ENCODE measurements around the gene FAM221A.

Gene FAM221A

DNA sequence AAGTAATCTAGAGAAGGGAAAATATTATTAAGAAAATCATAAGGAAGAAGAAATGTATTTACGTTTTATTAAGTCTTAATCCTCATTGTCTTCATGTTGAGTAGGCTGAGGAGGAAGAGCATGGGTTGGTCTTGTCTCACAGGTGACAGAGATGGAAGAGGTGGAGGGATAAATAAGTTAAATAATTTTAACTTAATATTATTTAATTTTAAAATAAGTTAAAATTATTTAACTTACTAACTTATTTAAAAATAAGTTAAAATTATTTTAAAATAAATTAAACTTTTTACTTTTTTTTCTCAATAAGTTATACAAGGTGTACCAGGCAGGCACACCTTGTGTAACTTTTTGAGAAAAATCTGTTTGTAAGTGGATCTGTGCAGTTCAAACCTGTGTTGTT lies 66.6 kb downstream of the FAM221A start:
- no peak for DNase-seq (ENCODE audit: extremely low read depth, low read depth)
- H3K4me3 ChIP-seq (replicated peaks; ENCODE audit: low read depth, low read length), result no peak overlapping the region
- TF ChIP-seq, protein P1, sequence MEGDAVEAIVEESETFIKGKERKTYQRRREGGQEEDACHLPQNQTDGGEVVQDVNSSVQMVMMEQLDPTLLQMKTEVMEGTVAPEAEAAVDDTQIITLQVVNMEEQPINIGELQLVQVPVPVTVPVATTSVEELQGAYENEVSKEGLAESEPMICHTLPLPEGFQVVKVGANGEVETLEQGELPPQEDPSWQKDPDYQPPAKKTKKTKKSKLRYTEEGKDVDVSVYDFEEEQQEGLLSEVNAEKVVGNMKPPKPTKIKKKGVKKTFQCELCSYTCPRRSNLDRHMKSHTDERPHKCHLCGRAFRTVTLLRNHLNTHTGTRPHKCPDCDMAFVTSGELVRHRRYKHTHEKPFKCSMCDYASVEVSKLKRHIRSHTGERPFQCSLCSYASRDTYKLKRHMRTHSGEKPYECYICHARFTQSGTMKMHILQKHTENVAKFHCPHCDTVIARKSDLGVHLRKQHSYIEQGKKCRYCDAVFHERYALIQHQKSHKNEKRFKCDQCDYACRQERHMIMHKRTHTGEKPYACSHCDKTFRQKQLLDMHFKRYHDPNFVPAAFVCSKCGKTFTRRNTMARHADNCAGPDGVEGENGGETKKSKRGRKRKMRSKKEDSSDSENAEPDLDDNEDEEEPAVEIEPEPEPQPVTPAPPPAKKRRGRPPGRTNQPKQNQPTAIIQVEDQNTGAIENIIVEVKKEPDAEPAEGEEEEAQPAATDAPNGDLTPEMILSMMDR (IDR thresholded peaks at IDR 0.05; ENCODE audit: low read depth, low read length, missing control alignments), result no peak

DNA sequence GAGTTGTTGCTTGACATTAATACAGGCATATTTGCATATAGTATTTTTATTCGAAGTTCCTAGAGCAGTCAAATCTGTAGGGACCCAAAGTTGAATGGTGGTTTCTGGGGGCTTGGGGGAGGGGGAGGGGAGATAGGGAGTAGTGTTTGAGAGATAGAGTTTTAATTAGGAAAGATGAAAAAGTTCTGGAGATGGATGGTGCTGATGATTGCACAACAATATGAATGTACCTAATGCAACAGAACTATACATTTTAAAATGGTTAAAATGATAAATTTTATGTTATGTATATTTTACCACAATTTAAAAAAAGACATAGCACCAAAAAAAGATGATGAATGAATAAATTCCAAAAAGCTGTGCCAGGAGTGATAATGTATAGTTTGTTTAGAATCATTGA lies 71.9 kb downstream of the FAM221A start:
- TF ChIP-seq, protein P1 (IDR thresholded peaks at IDR 0.05; ENCODE audit: low read depth, low read length, missing control alignments), result no peak
- no peak for DNase-seq (ENCODE audit: extremely low read depth, low read depth)
- H3K4me3 ChIP-seq (replicated peaks; ENCODE audit: low read depth, low read length), result no peak overlapping the region

All from HFF-Myc (cell line).